Spleen (tissue), 11 donors: ENCODE data around the gene SLC35E2B. TPM values are rescaled to one million over a fixed set of nuclear protein-coding genes. Genes with fewer than 3 reads are reported as not detected.
"Not testable (repeated sequence)": the region's sequence is repeated elsewhere in the genome, so short reads cannot be mapped to it uniquely, and the experiment has no call there.

Experiments
- DNase-seq: peaks from one replicate; pipeline ENCODE4 v3.0.0-alpha.2; 2020
- H3K27ac ChIP-seq, 8 donors: fragments of 200-600 bp; sonication (generic) in 7 of 8; 1 replicate in 4 of 8; 2 replicates in 4 of 8; pipeline versions ENCODE4 v1.5.0 to v1.8.0; 2016 to 2021; ENCODE audit warnings: inconsistent platforms in 4 of 8, mild to moderate bottlenecking in 4 of 8, moderate library complexity in 1 of 8
- H3K27me3 ChIP-seq, 7 donors: fragments of 200-600 bp; sonication (generic) in 6 of 7; replicated peaks in 1 of 7; 1 replicate in 4 of 7; 2 replicates in 3 of 7; pipeline versions ENCODE4 v1.5.0 to v1.8.0; 2016 to 2021; ENCODE audit warnings: inconsistent platforms in 3 of 7, mild to moderate bottlenecking in 1 of 7
- H3K36me3 ChIP-seq, 6 donors: fragments of 200-600 bp; sonication (generic) in 5 of 6; 1 replicate in 4 of 6; 2 replicates in 2 of 6; pipeline versions ENCODE4 v1.5.0 to v1.8.0; 2016 to 2021; ENCODE audit warnings: inconsistent platforms in 2 of 6
- H3K4me1 ChIP-seq, 6 donors: fragments of 200-600 bp; sonication (generic) in 5 of 6; 1 replicate in 3 of 6; 2 replicates in 3 of 6; pipeline versions ENCODE4 v1.5.0 to v1.8.0; 2016 to 2021; ENCODE audit warnings: inconsistent platforms in 3 of 6
- H3K4me3 ChIP-seq, 8 donors: fragments of 200-600 bp; sonication (generic) in 7 of 8; 1 replicate in 4 of 8; 2 replicates in 4 of 8; pipeline versions ENCODE4 v1.5.0 to v1.8.0; 2016 to 2021; ENCODE audit warnings: inconsistent platforms in 4 of 8, mild to moderate bottlenecking in 4 of 8, moderate library complexity in 2 of 8
- H3K9me3 ChIP-seq, 8 donors: fragments of 200-600 bp; sonication (generic) in 7 of 8; 1 replicate in 4 of 8; 2 replicates in 4 of 8; pipeline versions ENCODE4 v1.5.0 to v1.8.0; 2016 to 2021; ENCODE audit warnings: inconsistent platforms in 4 of 8
- CTCF ChIP-seq, 11 experiments: fragments of 200-600 bp in 7 of 11; fragments of 450-650 bp in 4 of 11; sonication (generic) in 4 of 11; IDR thresholded peaks in 8 of 11; conservative IDR thresholded peaks in 3 of 11; 1 replicate in 7 of 11; 2 replicates in 4 of 11; pipeline versions ENCODE4 v1.4.0 to v1.8.0; 2016 to 2021; ENCODE audit warnings: antibody characterized with exemption in 11 of 11, inconsistent platforms in 4 of 11, mild to moderate bottlenecking in 1 of 11
- POLR2A ChIP-seq, 3 donors: fragments of 450-650 bp; IDR thresholded peaks; one replicate each; pipeline ENCODE4 v1.5.1; 2017; ENCODE audit warnings: antibody characterized with exemption in 3 of 3, mild to moderate bottlenecking in 1 of 3
- POLR2AphosphoS5 ChIP-seq, 3 donors: sonication (generic); formaldehyde crosslinking; IDR thresholded peaks; one replicate each; pipeline ENCODE4 v1.5.1; 2017; ENCODE audit warnings: antibody characterized with exemption in 3 of 3
- WGBS, 5 donors: extraction: QIAGEN DNeasy Blood & Tissue Kit in 3 of 5; methylation state at CpG; one replicate each; pipeline versions ENCODE4 v1.1.5 to v1.1.7; 2013 to 2018; 5-methylcytosine and 5-hydroxymethylcytosine counted together
- intact Hi-C: fragments of 100-400 bp; cut with DNase I; formaldehyde crosslinking; loops from one replicate; pipeline ENCODE4 v1.15.0; 2023; ENCODE audit warnings: low total_unique reads
- polyA plus RNA-seq, 3 donors: library from polyadenylated mRNA; stranded (reverse); fragments of 200-250 nt; gene quantifications; one replicate each; pipeline ENCODE4 v1.2.1, GENCODE V29; 2013
- total RNA-seq, 7 donors: library from RNA; depleted of rRNA in 3 of 7; stranded (reverse); fragments of >200 nt in 3 of 7; fragmentation: NEBNext Ultra II Directional in 4 of 7; extraction: Animal tissue kit (Norgen Biotek cat#: 25700) in 4 of 7; gene quantifications; one replicate each; pipeline versions ENCODE4 v1.1.0 to v1.2.1, GENCODE V29; 2016 to 2021
- donor health status: healthy with polysubstance abuse.
- donor health status: DM: no; HTN: no; CAD: no; lungs with moderate emphysema.
- donor health status: DM: no; HTN: no; CAD: no.
- donor health status: Bipolar disorder and iron deficiency.
- donor health status: healthy.
- donor health status: DM: no; HTN: no; CAD: no.
- donor health status: DM: yes; HTN: yes; CAD: no.

The SLC35E2B gene
- total and polyA plus RNA-seq, 10 donors = 18.3 to 105 (median 55.3) TPM

GRCh38 chr1:1692324-1692713 is 276 bp downstream of the SLC35E2B start:
- H3K9me3 ChIP-seq, intact Hi-C loops, H3K27me3 ChIP-seq: not testable (repeated sequence)
- peaks cover 0 to 37% (median 12%) of the 10 kb centered on the region in 6 donors for H3K4me1 ChIP-seq
- TF ChIP-seq POLR2AphosphoS5 (IDR thresholded peaks at IDR 0.05) = peak in 1 of 3 donors; percentile 67
- H3K27ac ChIP-seq = peak overlapping the region; percentile 80 to 97 (median 92)
- peaks cover 0 to 19% (median 0%) of the 10 kb centered on the region in 6 donors for H3K36me3 ChIP-seq
- DNase-seq = peak; percentile 84
- H3K4me3 ChIP-seq = peak overlapping the region; percentile 13 to 68 (median 60)
- WGBS, 5 donors = 0 to 1% (median 0%) methylated on average over 15 to 34 of the region's 45 CpGs; no CpG with 5 or more reads in 1 of the 5 donors

GRCh38 chr1:1691443-1691842 is 1.2 kb downstream of the SLC35E2B start:
- peaks cover 0 to 26% (median 0%) of the 10 kb centered on the region in 6 donors for H3K36me3 ChIP-seq
- intact Hi-C loops, H3K27me3 ChIP-seq, H3K9me3 ChIP-seq: not testable (repeated sequence)
- H3K4me1 ChIP-seq = peaks cover 0 to 46% (median 20%) of the 10 kb centered on the region in 6 donors
- H3K4me3 ChIP-seq = peak overlapping the region in 3 of 8 donors; percentile 30 to 54 (median 41)
- peak; percentile 31 for DNase-seq
- peak overlapping the region in 3 of 8 donors; percentile 42 to 66 (median 49) for H3K27ac ChIP-seq
- WGBS, 5 donors = 0 to 10% (median 7%) methylated on average over 2 to 4 of the region's 16 CpGs; no CpG with 5 or more reads in 1 of the 5 donors

DNA sequence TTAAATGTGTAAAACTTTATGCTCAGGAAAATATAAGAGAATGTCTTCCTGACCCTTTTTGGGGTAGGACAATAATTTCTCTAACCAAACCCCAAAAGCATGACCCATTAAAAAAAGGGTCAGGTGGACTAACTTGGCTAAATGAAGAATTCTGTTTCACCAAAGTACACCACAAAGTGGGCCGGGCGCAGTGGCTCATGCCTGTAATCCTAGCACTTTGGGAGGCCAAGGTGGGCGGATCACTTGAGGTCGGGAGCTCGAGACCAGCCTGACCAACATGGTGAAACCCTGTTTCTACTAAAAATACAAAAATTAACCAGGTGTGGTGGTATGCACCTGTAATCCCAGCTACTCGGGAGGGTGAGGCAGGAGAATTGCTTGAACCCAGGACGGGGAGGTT is 3.1 kb downstream of the SLC35E2B start:
- peaks cover 0 to 31% (median 0%) of the 10 kb centered on the region in 6 donors for H3K36me3 ChIP-seq
- H3K9me3 ChIP-seq, H3K4me3 ChIP-seq, H3K27ac ChIP-seq, intact Hi-C loops, H3K27me3 ChIP-seq: not testable (repeated sequence)
- peak; percentile 38 for DNase-seq
- 86 to 98% (median 92%) methylated on average over 4 to 7 of the region's 7 CpGs for WGBS, 5 donors
- H3K4me1 ChIP-seq = peaks cover 0 to 61% (median 32%) of the 10 kb centered on the region in 6 donors

- DNase-seq = peak; percentile 28
- H3K27ac ChIP-seq = no peak overlapping the region
Measured at GRCh38 chr1:1687846-1688245, 4.7 kb downstream of the SLC35E2B start.

DNA sequence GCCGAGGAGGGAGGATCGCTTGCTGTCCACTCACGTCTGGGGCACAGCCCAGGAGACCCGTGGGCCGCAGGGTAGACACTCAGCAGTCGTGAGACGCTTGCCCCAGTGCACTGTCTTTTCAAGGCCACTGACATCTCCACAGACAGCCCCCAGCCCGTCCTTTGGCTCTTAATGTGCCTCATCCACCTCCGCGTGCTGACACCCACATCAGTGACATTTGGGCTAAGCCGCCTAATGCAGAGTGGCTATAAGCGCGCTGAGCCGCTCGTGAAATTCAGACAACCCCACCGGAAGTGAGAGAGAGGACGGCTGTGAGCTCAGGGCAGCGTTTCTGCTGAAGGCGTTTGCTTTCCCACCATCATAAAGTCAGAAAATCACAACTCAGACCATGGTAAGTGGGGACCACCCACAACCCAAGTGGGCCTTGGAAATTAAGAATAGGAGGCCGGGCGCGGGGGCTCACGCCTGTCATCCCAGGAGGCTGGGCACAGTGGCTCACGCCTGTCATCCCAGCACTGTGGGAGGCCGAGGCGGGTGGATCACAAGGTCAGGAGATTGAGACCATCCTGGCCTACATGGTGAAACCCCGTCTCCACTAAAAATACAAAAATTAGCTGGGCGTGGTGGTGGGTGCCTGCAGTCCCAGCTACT is 8.4 kb downstream of the SLC35E2B start:
- no peak overlapping the region for H3K4me3 ChIP-seq
- WGBS, 5 donors = 86 to 93% (median 90%) methylated on average over 24 to 28 of the region's 28 CpGs
- H3K27me3 ChIP-seq = no peaks in the 10 kb centered on the region
- peaks cover 0 to 53% (median 2%) of the 10 kb centered on the region in 6 donors for H3K36me3 ChIP-seq
- TF ChIP-seq POLR2AphosphoS5 (IDR thresholded peaks at IDR 0.05) (peak in 1 of 3 donors; percentile 24), CTCF (IDR thresholded peaks at IDR 0.05 in 8 of 11, conservative IDR thresholded peaks at IDR 0.05 in 3 of 11) (no peak), POLR2A (IDR thresholded peaks at IDR 0.05) (no peak)
- peak; percentile 74 for DNase-seq
- H3K27ac ChIP-seq = peak overlapping the region in 1 of 8 donors; percentile 36
- H3K4me1 ChIP-seq = peaks cover 0 to 80% (median 38%) of the 10 kb centered on the region in 6 donors
- H3K9me3 ChIP-seq = no peaks in the 10 kb centered on the region
- intact Hi-C loops = no loop called here

More at GRCh38 chr1:1687846-1688245, 4.7 kb downstream of the SLC35E2B start:
- no peak overlapping the region for H3K4me3 ChIP-seq
- H3K36me3 ChIP-seq = peaks cover 0 to 48% (median 2%) of the 10 kb centered on the region in 6 donors
- intact Hi-C loops = no loop called here
- WGBS, 5 donors = 85 to 96% (median 93%) methylated on average over 9 of the region's 9 CpGs
- no peaks in the 10 kb centered on the region for H3K9me3 ChIP-seq
- H3K4me1 ChIP-seq = peaks cover 0 to 68% (median 31%) of the 10 kb centered on the region in 6 donors
- no peaks in the 10 kb centered on the region for H3K27me3 ChIP-seq
- TF ChIP-seq POLR2AphosphoS5 (IDR thresholded peaks at IDR 0.05) = no peak
- TF ChIP-seq CTCF (IDR thresholded peaks at IDR 0.05 in 8 of 11, conservative IDR thresholded peaks at IDR 0.05 in 3 of 11) = no peak
- TF ChIP-seq POLR2A (IDR thresholded peaks at IDR 0.05) = no peak
